Measurements from ENCODE around the gene CYTH3.

Gene CYTH3

DNA sequence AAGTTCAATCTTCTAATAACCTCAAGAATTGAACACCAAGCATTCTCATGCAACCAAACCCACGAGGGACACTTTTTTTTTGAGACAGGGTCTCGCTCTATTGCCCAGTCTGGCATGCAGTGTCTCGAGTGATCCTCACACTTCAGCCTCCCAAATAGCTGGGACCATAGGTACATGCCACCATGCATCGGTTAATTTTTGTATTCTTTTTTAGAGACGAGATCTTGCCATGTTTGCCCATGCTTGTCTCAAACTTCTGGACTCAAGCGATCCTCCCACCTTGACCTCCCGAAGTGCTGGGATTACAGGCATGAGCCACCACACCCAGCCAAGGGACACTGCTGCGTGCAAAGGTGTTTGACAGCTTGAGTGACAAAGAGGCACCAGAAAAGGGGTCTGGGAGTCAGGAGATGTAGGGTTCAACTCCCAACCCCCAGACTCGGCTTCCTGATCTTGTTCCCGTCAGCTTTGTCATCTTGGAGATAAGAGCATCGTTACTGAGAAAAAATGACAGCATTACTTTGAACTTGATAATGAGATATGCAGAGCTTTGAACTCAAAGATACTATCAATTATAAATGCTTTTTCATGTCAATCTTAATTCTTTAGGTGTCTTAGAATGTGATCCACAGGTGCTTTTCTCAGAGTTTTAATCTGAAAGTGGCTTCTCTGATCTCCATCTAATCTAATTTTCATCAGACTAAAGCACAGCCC, 1.6 kb upstream of the CYTH3 start:
- TF ChIP-seq, protein P1, sequence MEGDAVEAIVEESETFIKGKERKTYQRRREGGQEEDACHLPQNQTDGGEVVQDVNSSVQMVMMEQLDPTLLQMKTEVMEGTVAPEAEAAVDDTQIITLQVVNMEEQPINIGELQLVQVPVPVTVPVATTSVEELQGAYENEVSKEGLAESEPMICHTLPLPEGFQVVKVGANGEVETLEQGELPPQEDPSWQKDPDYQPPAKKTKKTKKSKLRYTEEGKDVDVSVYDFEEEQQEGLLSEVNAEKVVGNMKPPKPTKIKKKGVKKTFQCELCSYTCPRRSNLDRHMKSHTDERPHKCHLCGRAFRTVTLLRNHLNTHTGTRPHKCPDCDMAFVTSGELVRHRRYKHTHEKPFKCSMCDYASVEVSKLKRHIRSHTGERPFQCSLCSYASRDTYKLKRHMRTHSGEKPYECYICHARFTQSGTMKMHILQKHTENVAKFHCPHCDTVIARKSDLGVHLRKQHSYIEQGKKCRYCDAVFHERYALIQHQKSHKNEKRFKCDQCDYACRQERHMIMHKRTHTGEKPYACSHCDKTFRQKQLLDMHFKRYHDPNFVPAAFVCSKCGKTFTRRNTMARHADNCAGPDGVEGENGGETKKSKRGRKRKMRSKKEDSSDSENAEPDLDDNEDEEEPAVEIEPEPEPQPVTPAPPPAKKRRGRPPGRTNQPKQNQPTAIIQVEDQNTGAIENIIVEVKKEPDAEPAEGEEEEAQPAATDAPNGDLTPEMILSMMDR (IDR thresholded peaks at IDR 0.05; ENCODE audit: control insufficient read depth, extremely low read depth, insufficient read depth): no peak
- no peak for DNase-seq (ENCODE audit: low read depth)
- no peak overlapping the region for H3K4me3 ChIP-seq (ENCODE audit: low read depth, low read length)

DNA sequence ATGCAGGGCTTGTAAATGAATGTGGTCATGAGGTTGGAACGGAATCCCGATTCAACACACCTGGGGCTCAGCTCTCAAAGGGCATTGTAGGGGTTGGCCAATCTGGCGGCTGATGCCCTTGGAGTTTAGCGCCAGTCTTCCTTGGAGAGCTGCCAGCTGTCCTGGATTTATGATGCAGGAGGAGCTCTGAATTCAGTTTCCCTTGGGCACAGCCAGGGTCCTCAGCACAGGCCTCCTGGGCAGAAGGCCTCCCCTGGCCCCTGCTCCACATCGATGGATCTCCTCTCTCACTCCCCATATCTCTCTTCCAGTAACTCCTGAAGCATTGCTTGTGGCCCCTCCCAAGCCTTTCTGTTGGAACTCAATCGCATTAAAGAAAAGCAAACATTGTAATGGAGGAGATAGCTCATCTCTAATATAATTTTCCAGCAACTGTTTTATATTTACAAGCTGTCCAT, 985 bp upstream of the CYTH3 start:
- no peak overlapping the region for H3K4me3 ChIP-seq (ENCODE audit: low read depth, low read length)
- no peak for DNase-seq (ENCODE audit: low read depth)
- TF ChIP-seq, protein P1 (IDR thresholded peaks at IDR 0.05; ENCODE audit: control insufficient read depth, extremely low read depth, insufficient read depth): no peak

DNA sequence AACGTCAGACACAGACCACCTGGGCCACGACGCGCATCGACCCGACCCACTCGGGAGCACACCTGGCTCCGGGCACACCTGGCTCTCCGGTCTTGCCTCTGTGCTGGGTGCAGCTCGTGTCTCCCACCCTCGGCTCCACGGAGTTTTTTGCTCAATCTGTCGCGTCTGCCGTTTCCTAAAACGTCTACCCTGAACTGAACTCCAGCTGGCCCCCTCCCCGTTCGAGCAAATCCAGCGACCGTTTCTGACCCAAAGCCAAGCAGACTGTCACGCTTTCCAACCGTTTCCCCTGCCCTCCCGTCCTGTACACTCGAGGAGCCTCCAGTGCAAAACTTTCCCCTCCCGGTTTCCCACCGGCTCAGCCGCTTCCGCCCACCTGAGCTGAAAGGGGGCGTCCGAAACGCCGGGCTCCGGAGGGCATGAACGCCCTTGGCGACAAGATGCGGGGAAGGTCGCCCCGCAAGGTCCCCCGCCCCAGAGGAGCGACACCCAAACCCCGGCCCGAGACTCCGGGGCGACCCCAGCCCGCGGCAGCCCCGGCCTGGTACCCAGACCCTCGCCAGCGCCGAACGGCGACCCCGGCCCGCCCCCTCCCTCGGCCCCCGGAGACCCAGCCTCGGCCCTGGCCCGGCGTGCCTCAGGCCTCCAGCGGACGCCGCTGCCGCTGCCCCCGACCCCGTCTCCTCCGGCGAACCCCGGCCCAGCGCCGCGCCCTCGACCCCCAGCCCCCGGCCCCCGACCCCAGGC, 557 bp downstream of the CYTH3 start:
- DNase-seq (ENCODE audit: low read depth): no peak
- TF ChIP-seq, protein P1 (IDR thresholded peaks at IDR 0.05; ENCODE audit: control insufficient read depth, extremely low read depth, insufficient read depth): no peak
- peak overlapping the region; percentile 89 for H3K4me3 ChIP-seq (ENCODE audit: low read depth, low read length)

DNA sequence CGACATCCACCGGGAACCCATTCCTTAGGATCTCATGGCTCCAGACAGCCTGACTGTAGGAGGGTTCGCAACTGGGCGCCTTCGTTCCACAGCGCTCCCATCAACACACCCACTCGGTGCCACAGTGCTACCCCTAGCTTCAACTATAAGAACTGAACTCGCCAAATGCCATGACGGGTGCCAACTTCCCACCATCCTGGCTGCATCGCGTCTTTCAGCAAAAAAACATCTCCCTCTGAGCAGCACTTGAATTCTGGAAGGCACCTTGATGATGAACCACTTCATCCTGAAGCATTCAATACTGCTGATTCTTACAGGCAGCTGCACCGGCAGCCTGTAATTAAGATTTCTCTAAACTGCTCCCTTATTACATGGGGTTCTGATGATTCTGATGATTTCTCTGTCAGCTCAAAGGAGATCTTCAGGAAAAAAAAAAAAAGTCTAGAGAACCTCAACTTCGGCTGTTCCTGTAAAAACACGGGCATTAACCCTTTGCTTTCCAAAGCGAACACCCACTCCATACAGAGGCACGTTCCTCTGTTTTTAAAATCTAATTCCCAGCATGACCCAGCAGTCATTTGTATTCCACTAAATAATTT, 1.3 kb downstream of the CYTH3 start:
- DNase-seq (ENCODE audit: low read depth): no peak
- TF ChIP-seq, protein P1 (IDR thresholded peaks at IDR 0.05; ENCODE audit: control insufficient read depth, extremely low read depth, insufficient read depth): no peak
- H3K4me3 ChIP-seq (ENCODE audit: low read depth, low read length): peak overlapping the region; percentile 89

DNA sequence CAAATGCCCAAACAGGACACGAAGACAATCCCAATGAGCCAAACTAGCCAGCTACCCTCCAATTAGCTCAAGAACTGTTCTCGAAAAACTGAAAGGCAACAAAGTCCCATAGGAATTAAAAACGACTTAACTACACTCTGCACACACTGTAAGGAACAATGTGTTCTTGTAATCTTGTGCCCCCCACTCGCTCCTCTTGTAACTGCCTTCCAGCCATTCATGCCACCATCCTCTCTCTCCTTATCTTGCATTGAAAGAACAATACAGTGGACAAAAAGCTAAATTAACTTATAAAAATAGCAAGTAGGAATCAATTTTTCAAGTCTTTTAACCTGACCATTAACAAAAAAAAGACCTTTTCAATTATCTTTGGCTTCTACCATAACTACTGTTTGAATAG, 2.9 kb downstream of the CYTH3 start:
- TF ChIP-seq, protein P1 (IDR thresholded peaks at IDR 0.05; ENCODE audit: control insufficient read depth, extremely low read depth, insufficient read depth): no peak
- no peak for DNase-seq (ENCODE audit: low read depth)

DNA sequence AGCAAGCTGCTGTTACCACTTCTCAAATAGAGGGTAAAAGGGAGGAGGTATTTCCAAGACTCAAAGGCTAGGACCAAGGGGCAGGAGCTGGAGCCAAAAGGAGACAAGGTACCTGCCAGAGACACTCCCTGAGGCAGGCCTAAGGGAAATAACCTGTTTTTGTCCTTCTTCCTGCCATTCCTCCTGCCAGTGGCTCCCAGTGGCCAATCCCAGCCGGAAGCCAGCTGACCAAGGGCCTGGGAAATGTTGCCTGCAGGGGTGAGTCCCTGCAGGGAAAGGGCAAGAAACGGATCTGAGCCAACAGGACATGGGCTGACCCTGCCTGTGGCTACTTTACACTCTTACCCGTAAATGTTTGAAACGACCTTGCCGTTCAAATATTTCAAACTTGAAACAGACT, 3.5 kb downstream of the CYTH3 start:
- TF ChIP-seq, protein P1 (IDR thresholded peaks at IDR 0.05; ENCODE audit: control insufficient read depth, extremely low read depth, insufficient read depth): no peak
- peak; percentile 84 for DNase-seq (ENCODE audit: low read depth)
- H3K4me3 ChIP-seq (ENCODE audit: low read depth, low read length): peak overlapping the region; percentile 34

More for the DNA sequence above, 2.9 kb downstream of the CYTH3 start:
- peak overlapping the region; percentile 34 for H3K4me3 ChIP-seq (ENCODE audit: low read depth, low read length)

Measured in LNCaP clone FGC (cell line).